Measurements from ENCODE around the gene CNTNAP4. TPM values are rescaled to one million over a fixed set of nuclear protein-coding genes. Genes with fewer than 3 reads are reported as not detected.

CNTNAP4 gene
- total RNA-seq, 1 experiment from 2014 or later: not detected

DNA sequence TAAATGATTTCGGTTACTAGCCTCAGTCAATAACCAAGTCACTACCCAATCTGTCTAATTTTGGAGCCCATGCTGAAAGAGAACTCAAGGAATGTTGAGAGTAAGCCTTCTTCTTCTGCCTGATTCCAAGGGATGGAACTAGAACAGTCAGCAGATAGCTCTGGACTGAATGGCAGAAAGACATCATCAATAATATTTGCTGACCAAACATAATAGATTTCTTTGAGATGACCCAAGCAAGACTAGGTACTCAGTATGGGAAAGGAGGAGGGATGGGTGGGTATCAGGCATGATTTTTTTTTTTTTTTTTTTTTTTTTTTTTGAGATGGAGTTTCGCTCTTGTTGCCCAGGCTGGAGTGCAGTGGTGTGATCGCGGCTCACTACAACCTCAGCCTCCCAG is 330.1 kb downstream of the CNTNAP4 start:
- no peaks in the 10 kb centered on the region for H4K20me1 ChIP-seq (ENCODE audit: control insufficient read depth, insufficient read depth, insufficient read length)
- Mint-ChIP-seq H3K4me3 (no peak overlapping the region), H3K27ac (no peak overlapping the region), H3K27me3 (ENCODE audit: low read depth) (peaks cover 3% of the 10 kb centered on the region), H3K9me3 (peaks cover 0 to 2% of the 10 kb centered on the region in 2 experiments; a peak in 1 of 5 replicates), H3K36me3 (ENCODE audit: insufficient read depth in 1 of 3, low read depth in 3 of 3) (no peaks in the 10 kb centered on the region; a peak in 1 of 7 replicates), H3K4me1 (no peaks in the 10 kb centered on the region)
- H3K23ac ChIP-seq (ENCODE audit: insufficient read length, low read depth, low read length): no peak overlapping the region
- DNase-seq: no peak
- TF ChIP-seq, protein P1, sequence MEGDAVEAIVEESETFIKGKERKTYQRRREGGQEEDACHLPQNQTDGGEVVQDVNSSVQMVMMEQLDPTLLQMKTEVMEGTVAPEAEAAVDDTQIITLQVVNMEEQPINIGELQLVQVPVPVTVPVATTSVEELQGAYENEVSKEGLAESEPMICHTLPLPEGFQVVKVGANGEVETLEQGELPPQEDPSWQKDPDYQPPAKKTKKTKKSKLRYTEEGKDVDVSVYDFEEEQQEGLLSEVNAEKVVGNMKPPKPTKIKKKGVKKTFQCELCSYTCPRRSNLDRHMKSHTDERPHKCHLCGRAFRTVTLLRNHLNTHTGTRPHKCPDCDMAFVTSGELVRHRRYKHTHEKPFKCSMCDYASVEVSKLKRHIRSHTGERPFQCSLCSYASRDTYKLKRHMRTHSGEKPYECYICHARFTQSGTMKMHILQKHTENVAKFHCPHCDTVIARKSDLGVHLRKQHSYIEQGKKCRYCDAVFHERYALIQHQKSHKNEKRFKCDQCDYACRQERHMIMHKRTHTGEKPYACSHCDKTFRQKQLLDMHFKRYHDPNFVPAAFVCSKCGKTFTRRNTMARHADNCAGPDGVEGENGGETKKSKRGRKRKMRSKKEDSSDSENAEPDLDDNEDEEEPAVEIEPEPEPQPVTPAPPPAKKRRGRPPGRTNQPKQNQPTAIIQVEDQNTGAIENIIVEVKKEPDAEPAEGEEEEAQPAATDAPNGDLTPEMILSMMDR (conservative IDR thresholded peaks at IDR 0.05): no peak
- no peak overlapping the region for H3T11ph ChIP-seq (ENCODE audit: low read length)
- H3K4me2 ChIP-seq (ENCODE audit: insufficient read depth, insufficient read length, low read length): no peak overlapping the region
- H4K8ac ChIP-seq (replicated peaks; ENCODE audit: insufficient read length, low read depth, low read length): no peak overlapping the region
- H3K23me2 ChIP-seq (ENCODE audit: insufficient read length, low read depth, low read length, poor library complexity, severe bottlenecking): no peaks in the 10 kb centered on the region
- no peak overlapping the region for H3K4ac ChIP-seq (ENCODE audit: low read depth, low read length)
- no peak overlapping the region for H2BK15ac ChIP-seq (ENCODE audit: low read depth, low read length)
- H3K79me1 ChIP-seq (ENCODE audit: insufficient read depth, low read depth, low read length, poor library complexity, severe bottlenecking): no peaks in the 10 kb centered on the region
- H2AFZ ChIP-seq (ENCODE audit: low read length): no peak overlapping the region
- H2BK20ac ChIP-seq (ENCODE audit: low read depth, low read length, poor library complexity, severe bottlenecking): no peak overlapping the region
- no peak overlapping the region for H3K27ac ChIP-seq (ENCODE audit: insufficient read length, low read depth, low read length)
- no peak overlapping the region for H2BK120ac ChIP-seq (ENCODE audit: low read depth, low read length, poor library complexity, severe bottlenecking)
- H2BK12ac ChIP-seq (ENCODE audit: insufficient read length, low read depth, low read length): no peak overlapping the region
- no peak overlapping the region for H2AK5ac ChIP-seq (ENCODE audit: insufficient read length, low read length)
- H3K9ac ChIP-seq (ENCODE audit: extremely low read depth, insufficient read length, low read length): no peak overlapping the region
- no peaks in the 10 kb centered on the region for H3K27me3 ChIP-seq (ENCODE audit: insufficient read depth, low read length)
- H4K5ac ChIP-seq (ENCODE audit: insufficient read length, low read depth, low read length): no peak overlapping the region
- H2BK5ac ChIP-seq (ENCODE audit: insufficient read length, low read length): no peak overlapping the region
- WGBS (ENCODE audit: extremely low coverage, insufficient read length, low lambda C conversion rate): no CpG with 5 or more reads among the region's 4 CpGs
- no peak overlapping the region for H3K18ac ChIP-seq (ENCODE audit: insufficient read length, low read depth, low read length)
- no peak overlapping the region for H3K56ac ChIP-seq (ENCODE audit: insufficient read length, low read depth, low read length)
- no peak overlapping the region for H3K14ac ChIP-seq (ENCODE audit: insufficient read depth, low read length)
- no peaks in the 10 kb centered on the region for H3K4me1 ChIP-seq (ENCODE audit: insufficient read depth, low read length)
- H4K91ac ChIP-seq (ENCODE audit: insufficient read length, low read depth, low read length): no peak overlapping the region
- H3K9me3 ChIP-seq (ENCODE audit: control insufficient read depth, low read depth, low read length): no peaks in the 10 kb centered on the region
- no peaks in the 10 kb centered on the region for H3K79me2 ChIP-seq (ENCODE audit: insufficient read depth, low read length)

All from H9 (cell line).